ENCODE data around the gene RPL38.

RPL38 gene

DNA sequence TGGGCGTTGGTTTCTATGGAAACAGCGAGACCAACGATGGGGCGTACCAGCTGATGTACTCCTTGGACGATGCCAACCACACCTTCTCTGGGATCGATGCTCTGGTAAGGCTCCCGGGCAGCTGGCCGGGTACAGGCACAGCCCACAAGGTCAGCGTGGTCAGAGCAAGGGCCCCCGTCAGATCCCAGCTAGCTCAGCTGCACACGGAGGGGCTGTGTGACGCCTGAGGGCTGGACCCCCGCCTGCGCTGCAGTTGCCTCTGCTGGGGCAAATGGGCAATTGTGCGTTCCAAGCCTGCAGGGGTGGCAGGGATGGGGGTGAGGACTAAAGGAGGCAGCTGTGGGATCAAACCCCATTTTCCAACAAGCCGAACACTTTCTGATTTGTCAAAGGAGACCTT is 27.4 kb downstream of the RPL38 start:
- Histone ChIP-seq H3K9me3 (ENCODE audit: control insufficient read depth, insufficient read depth, low read length) (no peaks in the 10 kb centered on the region), H3K79me2 (ENCODE audit: control insufficient read depth, low read length) (no peaks in the 10 kb centered on the region), H3K9me2 (replicated peaks; ENCODE audit: control insufficient read depth, low read length) (no peaks in the 10 kb centered on the region), H3K27me3 (ENCODE audit: control insufficient read depth, low read length) (no peaks in the 10 kb centered on the region), H3F3A (ENCODE audit: control insufficient read depth, insufficient read depth) (no peaks in the 10 kb centered on the region), H3K27ac (ENCODE audit: low read depth, low read length) (no peak overlapping the region), H4K20me1 (ENCODE audit: control insufficient read depth, insufficient read depth, low read depth, low read length) (no peaks in the 10 kb centered on the region), H3K4me2 (ENCODE audit: low read length) (no peak overlapping the region), H3K4me3 (ENCODE audit: low read length) (no peak overlapping the region), H3K4me1 (ENCODE audit: control insufficient read depth, low read length) (no peaks in the 10 kb centered on the region), H3K36me3 (ENCODE audit: control insufficient read depth, low read length) (no peaks in the 10 kb centered on the region)
- no peak for TF ChIP-seq EZH2phosphoT487 (IDR thresholded peaks at IDR 0.05; ENCODE audit: borderline replicate concordance, low read length)
- TF ChIP-seq, protein P1, sequence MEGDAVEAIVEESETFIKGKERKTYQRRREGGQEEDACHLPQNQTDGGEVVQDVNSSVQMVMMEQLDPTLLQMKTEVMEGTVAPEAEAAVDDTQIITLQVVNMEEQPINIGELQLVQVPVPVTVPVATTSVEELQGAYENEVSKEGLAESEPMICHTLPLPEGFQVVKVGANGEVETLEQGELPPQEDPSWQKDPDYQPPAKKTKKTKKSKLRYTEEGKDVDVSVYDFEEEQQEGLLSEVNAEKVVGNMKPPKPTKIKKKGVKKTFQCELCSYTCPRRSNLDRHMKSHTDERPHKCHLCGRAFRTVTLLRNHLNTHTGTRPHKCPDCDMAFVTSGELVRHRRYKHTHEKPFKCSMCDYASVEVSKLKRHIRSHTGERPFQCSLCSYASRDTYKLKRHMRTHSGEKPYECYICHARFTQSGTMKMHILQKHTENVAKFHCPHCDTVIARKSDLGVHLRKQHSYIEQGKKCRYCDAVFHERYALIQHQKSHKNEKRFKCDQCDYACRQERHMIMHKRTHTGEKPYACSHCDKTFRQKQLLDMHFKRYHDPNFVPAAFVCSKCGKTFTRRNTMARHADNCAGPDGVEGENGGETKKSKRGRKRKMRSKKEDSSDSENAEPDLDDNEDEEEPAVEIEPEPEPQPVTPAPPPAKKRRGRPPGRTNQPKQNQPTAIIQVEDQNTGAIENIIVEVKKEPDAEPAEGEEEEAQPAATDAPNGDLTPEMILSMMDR (IDR thresholded peaks at IDR 0.05; ENCODE audit: low read depth, low read length, poor library complexity, severe bottlenecking): no peak

DNA sequence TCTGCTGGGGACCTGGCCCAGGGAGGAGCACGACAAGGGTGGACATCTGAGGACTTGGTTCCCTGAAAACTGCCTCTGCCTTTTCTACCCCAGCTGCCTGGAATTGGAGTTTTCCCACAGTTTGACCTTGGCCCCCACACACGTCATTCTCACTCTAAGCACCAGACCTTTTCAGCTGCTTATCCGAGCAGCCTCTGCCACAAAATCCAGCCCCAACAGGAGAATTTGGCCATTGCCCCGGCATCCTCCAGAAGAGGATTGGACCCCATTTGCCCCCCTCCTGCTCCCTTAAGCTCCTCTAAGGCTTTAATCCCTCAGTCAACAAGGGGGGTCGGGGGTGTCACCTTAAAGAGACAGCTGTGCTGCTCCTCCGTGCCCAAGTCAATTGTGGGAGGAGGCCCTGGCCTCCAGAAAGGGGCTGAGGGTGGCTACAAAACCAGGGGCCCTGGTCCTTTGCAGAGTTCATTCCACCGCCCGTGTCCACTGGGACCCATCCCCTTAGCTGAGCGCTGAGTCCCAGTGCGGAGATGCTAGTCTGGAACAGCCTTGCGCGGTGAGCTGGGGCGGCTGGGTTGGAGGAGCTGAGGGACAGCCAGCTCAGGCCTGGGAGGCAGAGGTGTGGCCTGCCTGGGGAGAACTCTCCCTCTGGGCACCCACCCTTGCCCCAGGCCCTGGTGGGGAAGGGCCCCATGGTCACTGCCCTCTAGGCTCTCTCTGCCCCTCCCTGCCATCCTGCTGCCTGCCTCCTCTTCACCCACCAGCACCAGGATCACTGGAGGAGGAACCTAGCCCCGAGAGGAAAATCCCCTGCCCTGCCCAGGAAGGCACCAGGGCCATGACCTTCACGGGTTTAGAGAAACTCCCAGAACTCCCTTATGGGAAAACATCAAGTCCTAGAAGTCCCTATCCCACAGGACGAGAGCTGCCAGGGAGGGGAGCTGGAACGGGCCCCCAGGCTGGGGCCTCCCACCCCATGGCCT is 28.7 kb downstream of the RPL38 start:
- no peak overlapping the region for H3K27ac ChIP-seq (ENCODE audit: low read depth, low read length)
- no peaks in the 10 kb centered on the region for H3K9me3 ChIP-seq (ENCODE audit: control insufficient read depth, insufficient read depth, low read length)
- TF ChIP-seq, protein P1 (IDR thresholded peaks at IDR 0.05; ENCODE audit: low read depth, low read length, poor library complexity, severe bottlenecking): no peak
- TF ChIP-seq EZH2phosphoT487 (IDR thresholded peaks at IDR 0.05; ENCODE audit: borderline replicate concordance, low read length): no peak

DNA sequence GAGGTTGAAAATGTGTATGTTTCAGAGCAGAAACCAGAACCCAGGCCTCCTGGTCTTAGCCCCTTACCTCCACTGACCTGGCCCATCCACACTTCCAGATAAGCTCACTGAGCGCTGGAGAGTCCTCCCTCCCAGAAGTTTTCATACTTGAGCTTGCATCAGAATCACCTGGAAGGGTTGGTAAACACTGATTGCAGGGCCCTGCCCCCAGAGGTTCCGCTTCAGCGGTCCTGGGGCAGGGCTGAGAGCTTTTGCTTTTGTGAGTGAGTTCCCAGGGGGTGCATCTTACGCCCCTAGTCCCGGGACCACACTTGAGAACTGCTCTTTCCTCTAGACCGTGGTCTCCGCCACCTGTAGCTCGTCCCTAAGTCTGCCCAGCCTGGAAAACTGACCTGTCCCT is 30.5 kb downstream of the RPL38 start:
- no peaks in the 10 kb centered on the region for H3K79me2 ChIP-seq (ENCODE audit: control insufficient read depth, low read length)
- no peaks in the 10 kb centered on the region for H4K20me1 ChIP-seq (ENCODE audit: control insufficient read depth, insufficient read depth, low read depth, low read length)
- H3K9me3 ChIP-seq (ENCODE audit: control insufficient read depth, insufficient read depth, low read length): no peaks in the 10 kb centered on the region
- H3K4me1 ChIP-seq (ENCODE audit: control insufficient read depth, low read length): no peaks in the 10 kb centered on the region
- no peak overlapping the region for H3K4me2 ChIP-seq (ENCODE audit: low read length)
- H3K4me3 ChIP-seq (ENCODE audit: low read length): no peak overlapping the region
- H3K27ac ChIP-seq (ENCODE audit: low read depth, low read length): no peak overlapping the region
- no peaks in the 10 kb centered on the region for H3F3A ChIP-seq (ENCODE audit: control insufficient read depth, insufficient read depth)
- TF ChIP-seq, protein P1 (IDR thresholded peaks at IDR 0.05; ENCODE audit: low read depth, low read length, poor library complexity, severe bottlenecking): no peak
- TF ChIP-seq EZH2phosphoT487 (IDR thresholded peaks at IDR 0.05; ENCODE audit: borderline replicate concordance, low read length): no peak
- H3K9me2 ChIP-seq (replicated peaks; ENCODE audit: control insufficient read depth, low read length): no peaks in the 10 kb centered on the region
- H3K27me3 ChIP-seq (ENCODE audit: control insufficient read depth, low read length): no peaks in the 10 kb centered on the region
- H3K36me3 ChIP-seq (ENCODE audit: control insufficient read depth, low read length): no peaks in the 10 kb centered on the region

More for the DNA sequence above, 28.7 kb downstream of the RPL38 start:
- Histone ChIP-seq H3K4me1 (ENCODE audit: control insufficient read depth, low read length) (no peaks in the 10 kb centered on the region), H3K4me2 (ENCODE audit: low read length) (no peak overlapping the region), H3F3A (ENCODE audit: control insufficient read depth, insufficient read depth) (no peaks in the 10 kb centered on the region), H3K79me2 (ENCODE audit: control insufficient read depth, low read length) (no peaks in the 10 kb centered on the region), H3K27me3 (ENCODE audit: control insufficient read depth, low read length) (no peaks in the 10 kb centered on the region), H3K4me3 (ENCODE audit: low read length) (no peak overlapping the region), H3K9me2 (replicated peaks; ENCODE audit: control insufficient read depth, low read length) (no peaks in the 10 kb centered on the region), H4K20me1 (ENCODE audit: control insufficient read depth, insufficient read depth, low read depth, low read length) (no peaks in the 10 kb centered on the region), H3K36me3 (ENCODE audit: control insufficient read depth, low read length) (no peaks in the 10 kb centered on the region)

Measured in DOHH2 (cell line).